ENCODE results near the gene SNAP25.

SNAP25 gene

DNA sequence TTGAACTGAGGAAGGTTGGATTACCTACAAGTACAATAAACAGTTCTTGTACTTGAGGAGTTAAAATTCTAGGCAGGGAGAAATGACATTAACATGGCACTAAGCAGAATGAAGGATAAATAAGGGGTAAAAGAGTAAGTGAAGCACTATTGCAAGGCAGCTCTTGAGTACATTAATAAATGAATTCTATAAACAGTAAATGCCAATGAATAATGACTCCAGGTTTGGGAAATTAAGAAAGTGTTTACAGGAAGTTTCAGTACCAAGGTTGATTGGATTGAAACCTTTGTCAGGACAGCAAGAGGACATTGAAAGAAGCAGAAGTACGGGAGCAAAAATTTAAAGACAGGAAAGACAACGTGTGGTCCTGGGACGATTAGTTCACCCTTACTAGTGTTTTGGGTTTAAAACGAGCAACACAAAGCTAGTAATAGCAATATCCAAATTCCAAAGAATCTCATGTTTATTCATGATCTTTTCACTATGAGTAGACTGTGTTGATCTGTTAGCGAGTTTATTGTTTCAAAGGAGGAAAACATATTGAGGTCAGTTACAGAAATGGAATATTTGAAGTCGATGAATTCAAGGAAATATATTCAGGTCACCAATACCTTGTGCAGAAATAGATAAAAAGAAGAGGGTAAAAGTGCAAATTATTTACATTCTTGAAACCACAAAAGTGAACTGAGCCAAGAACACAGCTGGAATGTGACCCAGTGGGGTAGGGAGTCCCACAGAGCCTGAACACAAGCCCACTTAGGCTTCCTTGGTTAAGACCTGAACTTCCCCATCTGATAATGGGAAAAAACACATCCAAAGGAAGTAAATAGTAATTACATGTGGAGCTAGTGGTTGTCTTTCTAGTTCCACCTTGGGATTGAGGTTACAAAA, 134.5 kb downstream of the SNAP25 start:
- no peak for DNase-seq (ENCODE audit: low read depth, low spot score)
- no peak overlapping the region for H3K4me3 ChIP-seq (ENCODE audit: low read length)

DNA sequence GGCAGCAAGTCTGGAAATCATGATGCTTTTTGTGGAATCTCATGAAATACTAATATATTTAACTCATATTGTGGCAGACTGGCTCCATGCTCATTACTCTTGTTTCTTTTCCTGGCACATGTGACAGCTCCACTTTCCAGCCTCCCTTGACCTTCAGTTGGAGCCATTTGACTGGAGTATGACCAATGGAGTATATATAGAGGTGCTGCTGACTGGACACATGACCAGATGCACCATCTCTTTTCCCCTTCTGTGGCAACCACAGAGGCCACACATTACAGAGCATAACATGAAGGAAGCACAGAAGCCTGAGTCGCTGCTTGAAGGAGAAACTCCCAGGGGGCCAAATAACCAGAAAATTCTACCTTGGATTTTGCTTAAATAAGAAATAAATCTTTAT, 138.0 kb downstream of the SNAP25 start:
- no peak for DNase-seq (ENCODE audit: low read depth, low spot score)
- no peak overlapping the region for H3K4me3 ChIP-seq (ENCODE audit: low read length)

All from Jurkat, Clone E6-1 (cell line).